ENCODE data around the gene DGKA. TPM values are rescaled to one million over a fixed set of nuclear protein-coding genes. Genes with fewer than 3 reads are reported as not detected.

DGKA gene
- total and polyA plus RNA-seq, 3 donors from 2014 or later = 28.9 to 40.4 (median 40.3) TPM

GRCh38 chr12:55942577-55943136 lies 11.7 kb downstream of the DGKA start:
- no peak for DNase-seq
- Histone ChIP-seq H3K27me3 (no peaks in the 10 kb centered on the region), H3K9me3 (no peaks in the 10 kb centered on the region), H3K4me1 (no peaks in the 10 kb centered on the region), H3K4me3 (no peak overlapping the region), H3K27ac (no peak overlapping the region), H3K36me3 (ENCODE audit: low read depth, missing control alignments) (no peaks in the 10 kb centered on the region)
- intact Hi-C loops (cut with DNase I; ENCODE audit: low total_unique reads) = no loop called here
- TF ChIP-seq CTCF (IDR thresholded peaks at IDR 0.05) (no peak), POLR2A (IDR thresholded peaks at IDR 0.05) (no peak)
- 92 to 96% methylated on average over 1 of the region's 1 CpG for WGBS, 2 donors

- Histone ChIP-seq H3K9me3 (no peaks in the 10 kb centered on the region), H3K4me1 (no peaks in the 10 kb centered on the region), H3K27me3 (no peaks in the 10 kb centered on the region), H3K4me3 (no peak overlapping the region), H3K36me3 (ENCODE audit: low read depth, missing control alignments) (no peaks in the 10 kb centered on the region), H3K27ac (no peak overlapping the region)
- intact Hi-C loops (cut with DNase I; ENCODE audit: low total_unique reads) = no loop called here
- no peak for TF ChIP-seq POLR2A (IDR thresholded peaks at IDR 0.05)
- no peak for DNase-seq
- WGBS, 2 donors = 87 to 88% methylated on average over 6 of the region's 6 CpGs
Measured at GRCh38 chr12:55946553-55946952, 15.6 kb downstream of the DGKA start.

GRCh38 chr12:55955344-55955743 lies 24.4 kb downstream of the DGKA start:
- Histone ChIP-seq H3K4me3 (no peak overlapping the region), H3K36me3 (ENCODE audit: low read depth, missing control alignments) (no peaks in the 10 kb centered on the region), H3K9me3 (no peaks in the 10 kb centered on the region), H3K4me1 (no peaks in the 10 kb centered on the region), H3K27me3 (no peaks in the 10 kb centered on the region), H3K27ac (no peak overlapping the region)
- no peak for DNase-seq
- intact Hi-C loops (cut with DNase I; ENCODE audit: low total_unique reads) = no loop called here
- TF ChIP-seq POLR2A (IDR thresholded peaks at IDR 0.05) (no peak), CTCF (IDR thresholded peaks at IDR 0.05) (no peak)
- 78 to 89% methylated on average over 3 to 4 of the region's 4 CpGs for WGBS, 2 donors

GRCh38 chr12:55955800-55956508 lies 25.0 kb downstream of the DGKA start:
- intact Hi-C loops (cut with DNase I; ENCODE audit: low total_unique reads) = no loop called here
- TF ChIP-seq POLR2A (IDR thresholded peaks at IDR 0.05) (no peak), CTCF (IDR thresholded peaks at IDR 0.05) (no peak)
- 64 to 70% methylated on average over 6 of the region's 6 CpGs for WGBS, 2 donors

DNA sequence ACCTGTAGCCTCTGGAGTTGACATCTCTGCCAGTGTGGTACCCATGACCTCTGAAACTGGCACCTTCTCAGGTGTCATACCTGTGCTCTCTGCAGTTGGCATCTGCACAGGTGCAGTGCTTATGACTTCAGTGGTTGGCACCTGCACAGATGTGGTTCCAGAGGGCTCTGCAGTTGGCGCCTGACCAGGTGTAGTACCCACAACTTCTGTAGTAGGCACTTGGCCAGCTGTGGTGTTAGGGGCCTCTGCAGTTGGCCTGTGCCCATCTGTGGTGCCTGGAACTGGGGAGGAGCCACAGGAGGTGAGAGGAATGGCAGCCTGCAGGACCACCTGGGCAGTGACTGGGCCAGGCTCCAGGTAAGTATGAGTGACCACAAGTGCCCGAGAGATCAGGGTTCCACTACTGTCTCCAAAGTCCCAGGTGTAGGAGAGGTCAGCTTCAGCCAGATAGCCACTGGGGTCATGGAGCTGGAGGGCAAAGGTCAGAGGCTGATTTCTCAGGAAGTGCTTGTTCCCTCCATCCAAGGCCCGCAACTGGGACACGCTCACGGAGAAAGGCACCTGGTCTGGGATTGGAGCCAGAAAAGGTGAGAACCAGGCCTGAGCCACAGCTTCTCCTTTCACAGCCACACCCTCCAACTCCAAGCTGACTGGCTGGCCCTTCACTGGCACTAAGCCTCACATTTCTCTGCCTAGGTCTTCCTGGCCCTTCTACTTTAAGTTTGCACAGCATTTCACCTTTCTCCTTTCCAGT lies 26.3 kb downstream of the DGKA start:
- intact Hi-C loops (cut with DNase I; ENCODE audit: low total_unique reads) = no loop called here
- H3K36me3 ChIP-seq (ENCODE audit: low read depth, missing control alignments) = no peaks in the 10 kb centered on the region
- H3K4me3 ChIP-seq = no peak overlapping the region
- H3K27ac ChIP-seq = no peak overlapping the region
- no peaks in the 10 kb centered on the region for H3K27me3 ChIP-seq
- WGBS, 2 donors = 84 to 88% methylated on average over 4 to 5 of the region's 5 CpGs
- no peak for TF ChIP-seq CTCF (IDR thresholded peaks at IDR 0.05)
- TF ChIP-seq POLR2A (IDR thresholded peaks at IDR 0.05) = no peak
- no peaks in the 10 kb centered on the region for H3K4me1 ChIP-seq
- H3K9me3 ChIP-seq = no peaks in the 10 kb centered on the region
- DNase-seq = no peak

More at GRCh38 chr12:55955800-55956508, 25.0 kb downstream of the DGKA start:
- Histone ChIP-seq H3K4me3 (no peak overlapping the region), H3K9me3 (no peaks in the 10 kb centered on the region), H3K36me3 (ENCODE audit: low read depth, missing control alignments) (no peaks in the 10 kb centered on the region), H3K27ac (no peak overlapping the region), H3K27me3 (no peaks in the 10 kb centered on the region), H3K4me1 (no peaks in the 10 kb centered on the region)
- no peak for DNase-seq
